ENCODE results near the gene SCAPER.
"Not testable (repeated sequence)": the region's sequence is repeated elsewhere in the genome, so short reads cannot be mapped to it uniquely, and the experiment has no call there.

SCAPER gene

GRCh38 chr15:76868740-76869139 lies 36.4 kb downstream of the SCAPER start:
- intact Hi-C loops (cut with DNase I), result no loop called here
- no peak for DNase-seq

- intact Hi-C loops (cut with DNase I), result no loop called here
- peak in 13 of 42 donors; percentile 4 to 50 (median 21) for DNase-seq
Observed at GRCh38 chr15:76866716-76867321, 38.3 kb downstream of the SCAPER start.

GRCh38 chr15:76866008-76866407 lies 39.1 kb downstream of the SCAPER start:
- DNase-seq, result no peak
- intact Hi-C loops (cut with DNase I), result no loop called here

- intact Hi-C loops (cut with DNase I), result no loop called here
- no peak for DNase-seq
Observed at GRCh38 chr15:76865548-76865991, 39.6 kb downstream of the SCAPER start.

- intact Hi-C loops (cut with DNase I), result no loop called here
- DNase-seq, result no peak
Observed at GRCh38 chr15:76864586-76864985, 40.6 kb downstream of the SCAPER start.

DNA sequence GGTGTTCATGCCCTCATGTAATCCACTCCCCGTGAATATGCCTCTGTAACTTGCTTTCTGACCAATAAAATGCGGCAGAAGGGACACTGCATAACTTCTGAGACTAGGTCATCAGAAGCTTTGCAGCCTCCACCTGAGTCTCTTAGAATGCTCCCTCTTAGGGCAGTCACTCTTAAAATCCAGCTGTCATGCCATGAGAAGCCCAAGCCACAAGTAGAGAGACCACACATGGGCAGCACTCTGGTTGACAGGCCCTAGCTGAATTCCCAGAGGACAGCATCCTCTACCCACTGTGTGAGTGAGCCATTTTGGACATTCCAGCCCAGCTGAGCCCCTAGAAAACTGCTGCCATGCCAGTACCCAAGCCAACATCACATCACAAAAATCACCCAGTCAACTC lies 41.4 kb downstream of the SCAPER start:
- intact Hi-C loops (cut with DNase I), result no loop called here
- DNase-seq, result no peak

GRCh38 chr15:76863123-76863522 lies 42.0 kb downstream of the SCAPER start:
- no peak for DNase-seq
- intact Hi-C loops (cut with DNase I), result no loop called here

- DNase-seq, result no peak
- intact Hi-C loops (cut with DNase I), result no loop called here
Observed at GRCh38 chr15:76861815-76862397, 43.2 kb downstream of the SCAPER start.

- intact Hi-C loops (cut with DNase I), result no loop called here
- DNase-seq, result no peak
Observed at GRCh38 chr15:76860201-76860600, 44.9 kb downstream of the SCAPER start.

DNA sequence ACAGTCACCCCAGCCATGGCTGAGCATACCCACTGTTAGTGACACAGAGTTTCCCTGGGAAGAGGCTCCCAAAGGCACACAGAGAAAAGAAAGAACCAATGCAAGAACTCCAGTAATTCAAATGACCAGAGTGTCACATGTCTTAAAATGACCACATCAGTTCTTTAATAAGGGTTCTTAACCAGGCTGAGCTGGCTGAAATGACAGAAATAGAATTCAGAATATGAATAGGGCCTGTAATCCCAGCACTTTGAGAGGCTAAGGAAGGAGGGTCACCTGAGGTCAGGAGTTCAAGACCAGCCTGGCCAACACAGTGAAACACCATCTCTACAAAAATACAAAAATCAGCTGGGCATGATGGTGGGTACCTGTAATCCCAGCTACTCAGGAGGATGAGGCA lies 54.8 kb downstream of the SCAPER start:
- DNase-seq; intact Hi-C loops (cut with DNase I): not testable (repeated sequence)

GRCh38 chr15:76846782-76847181 lies 58.4 kb downstream of the SCAPER start:
- no peak for DNase-seq
- intact Hi-C loops (cut with DNase I), result no loop called here

DNA sequence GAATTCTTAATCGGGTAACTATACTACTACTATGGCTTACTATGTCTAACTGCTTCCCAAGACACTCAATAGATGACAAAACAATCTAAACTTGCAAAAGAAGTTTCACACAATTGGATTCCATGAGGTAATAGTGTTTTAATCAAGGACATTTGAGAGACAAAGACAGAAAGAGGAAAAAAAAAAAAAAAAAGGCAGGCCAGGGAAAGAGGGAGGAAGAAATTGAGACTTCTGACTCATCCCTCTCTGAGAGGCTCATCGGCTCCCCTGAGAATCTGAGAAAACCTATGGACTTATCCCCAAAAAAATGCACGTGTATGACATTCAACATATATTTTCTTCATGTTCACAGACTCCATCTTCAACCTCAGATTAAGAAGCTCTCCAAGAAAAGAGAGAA lies 61.0 kb downstream of the SCAPER start:
- no peak for DNase-seq

GRCh38 chr15:76843269-76843668 lies 61.9 kb downstream of the SCAPER start:
- intact Hi-C loops (cut with DNase I), result no loop called here
- no peak for DNase-seq

More for the DNA sequence above, 61.0 kb downstream of the SCAPER start:
- intact Hi-C loops (cut with DNase I), result no loop called here

DNA sequence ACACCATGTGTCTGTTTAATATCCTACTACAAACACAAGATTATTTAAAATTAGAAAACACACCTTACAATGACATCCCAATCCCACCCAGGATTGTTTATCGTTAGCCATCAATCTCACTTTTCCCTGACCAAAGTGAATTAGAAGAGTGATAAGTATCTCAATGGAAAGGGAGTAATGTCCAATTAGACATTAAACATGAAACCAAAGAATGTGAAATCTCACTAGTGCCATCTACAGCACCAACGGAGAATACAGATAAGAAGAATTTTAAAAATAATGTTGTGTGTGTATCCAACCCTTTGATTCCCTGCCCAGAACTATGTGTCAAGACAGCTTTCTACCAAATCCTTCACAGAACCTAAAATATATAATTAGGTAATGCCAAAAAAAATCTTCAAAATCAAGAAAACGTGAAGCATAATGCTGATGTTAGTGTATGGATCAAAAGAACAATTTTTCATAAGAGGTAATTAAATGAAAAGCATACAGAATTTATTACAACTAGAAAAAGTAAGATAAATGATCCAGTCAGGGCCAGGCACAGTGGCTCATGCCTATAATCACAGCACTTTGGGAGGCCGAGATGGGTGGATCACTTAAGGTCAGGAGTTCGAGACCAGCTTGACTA lies 64.2 kb downstream of the SCAPER start:
- intact Hi-C loops (cut with DNase I), result no loop called here
- DNase-seq, result no peak

- no peak for DNase-seq
- intact Hi-C loops (cut with DNase I), result no loop called here
Observed at GRCh38 chr15:76839173-76839572, 66.0 kb downstream of the SCAPER start.

- no peak for DNase-seq
- intact Hi-C loops (cut with DNase I), result no loop called here
Observed at GRCh38 chr15:76837474-76837873, 67.7 kb downstream of the SCAPER start.

- intact Hi-C loops (cut with DNase I), result no loop called here
Observed at GRCh38 chr15:76829939-76830338, 75.2 kb downstream of the SCAPER start.

GRCh38 chr15:76823890-76824289 lies 81.2 kb downstream of the SCAPER start:
- no peak for DNase-seq
- intact Hi-C loops (cut with DNase I), result no loop called here

More at GRCh38 chr15:76829939-76830338, 75.2 kb downstream of the SCAPER start:
- DNase-seq, result no peak

DNA sequence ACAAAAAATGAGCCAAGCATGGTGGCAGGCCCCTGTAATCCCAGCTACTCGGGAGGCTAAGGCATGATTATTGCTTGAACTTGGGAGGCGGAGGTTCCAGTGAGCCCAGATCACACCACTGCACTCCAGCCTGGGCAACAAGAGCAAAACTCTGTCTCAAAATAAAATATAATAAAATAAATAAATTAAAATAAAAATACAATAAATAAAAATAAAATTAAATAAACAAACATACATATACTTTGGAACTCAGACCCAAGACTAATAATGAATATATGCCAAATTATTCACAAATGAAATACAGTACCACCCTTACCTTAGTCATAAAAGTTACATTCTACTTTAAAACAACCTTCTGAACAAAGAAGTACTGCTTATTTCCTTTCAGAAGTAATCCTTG lies 81.8 kb downstream of the SCAPER start:
- intact Hi-C loops (cut with DNase I), result no loop called here
- DNase-seq, result no peak

DNA sequence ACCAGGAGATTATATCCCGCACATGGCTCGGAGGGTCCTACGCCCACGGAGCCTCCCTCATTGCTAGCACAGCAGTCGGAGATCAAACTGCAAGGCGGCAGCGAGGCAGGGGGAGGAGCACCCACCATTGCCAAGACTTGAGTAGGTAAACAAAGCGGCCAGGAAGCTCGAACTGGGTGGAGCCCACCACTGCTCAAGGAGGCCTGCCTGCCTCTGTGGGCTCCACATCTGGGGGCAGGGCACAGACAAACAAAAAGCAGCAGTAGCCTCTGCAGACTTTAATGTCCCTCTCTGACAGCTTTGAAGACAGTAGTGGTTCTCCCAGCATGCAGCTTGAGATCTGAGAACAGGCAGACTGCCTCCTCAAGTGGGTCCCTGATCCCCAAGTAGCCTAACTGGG lies 86.2 kb downstream of the SCAPER start:
- intact Hi-C loops (cut with DNase I); DNase-seq: not testable (repeated sequence)

DNA sequence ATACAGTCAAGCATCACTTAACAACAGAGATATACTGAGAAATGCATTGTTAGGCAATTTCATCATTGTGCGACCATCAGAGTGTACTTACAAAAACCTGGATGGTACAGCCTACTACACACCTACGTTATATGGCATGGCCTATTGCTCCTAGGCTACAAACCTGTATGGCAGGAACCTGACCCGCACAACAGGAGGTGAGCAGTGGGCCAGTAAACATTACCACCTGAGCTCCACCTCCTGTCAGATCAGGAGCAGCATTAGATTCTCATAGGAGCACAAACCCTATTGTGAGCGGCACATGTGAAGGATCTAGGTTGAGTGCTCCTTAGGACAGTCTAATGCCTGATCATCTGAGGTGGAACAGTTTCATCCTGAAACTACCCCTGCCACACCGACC lies 89.7 kb downstream of the SCAPER start:
- DNase-seq, result no peak
- intact Hi-C loops (cut with DNase I), result no loop called here

All from head of caudate nucleus (tissue), 42 donors.